ENCODE measurements around the gene FLT3.

GRCh38 chr13:28049880-28050875 lies 50.2 kb downstream of the FLT3 start:
- TF ChIP-seq EZH2 (optimal IDR thresholded peaks at IDR 0.05; ENCODE audit: low read depth, low read length), result no peak
- TF ChIP-seq CTCF (IDR thresholded peaks at IDR 0.05; ENCODE audit: low read length), result no peak
